Heart right ventricle (tissue), 16 donors: Measurements from ENCODE around the gene DNHD1. TPM values are rescaled to one million over a fixed set of nuclear protein-coding genes. Genes with fewer than 3 reads are reported as not detected.

Experiments
- ATAC-seq, 8 donors: fragments of 200-7000 bp; cut with Tn5 transposase; one replicate each; pipeline ENCODE4 v1.9.1; 2020; ENCODE audit warnings: mild to moderate bottlenecking in 8 of 8, moderate library complexity in 8 of 8, moderate number of reproducible peaks in 1 of 8
- DNase-seq, 2 donors: peaks; one replicate each; pipeline ENCODE4 v3.0.0-alpha.2; 2020
- H3K27ac ChIP-seq, 10 donors: fragments of 200-600 bp; sonication (generic) in 2 of 10; one replicate each; pipeline versions ENCODE4 v1.5.0 to v1.8.0; 2020 to 2022; ENCODE audit warnings: mild to moderate bottlenecking in 3 of 10
- H3K27me3 ChIP-seq, 7 donors: fragments of 200-600 bp; one replicate each; pipeline ENCODE4 v1.8.0; 2021 to 2022; ENCODE audit warnings: mild to moderate bottlenecking in 2 of 7
- H3K36me3 ChIP-seq, 9 donors: fragments of 200-600 bp; sonication (generic) in 1 of 9; one replicate each; pipeline versions ENCODE4 v1.5.0 to v1.8.0; 2020 to 2022; ENCODE audit warnings: mild to moderate bottlenecking in 2 of 9
- H3K4me1 ChIP-seq, 9 donors: fragments of 200-600 bp; sonication (generic) in 1 of 9; one replicate each; pipeline versions ENCODE4 v1.5.0 to v1.8.0; 2020 to 2022; ENCODE audit warnings: mild to moderate bottlenecking in 4 of 9
- H3K4me3 ChIP-seq, 10 donors: fragments of 200-600 bp; sonication (generic) in 2 of 10; one replicate each; pipeline versions ENCODE4 v1.5.0 to v1.8.0; 2020 to 2022; ENCODE audit warnings: mild to moderate bottlenecking in 7 of 10, moderate library complexity in 2 of 10
- H3K9me3 ChIP-seq, 11 donors: fragments of 200-600 bp in 10 of 11; sonication (generic) in 2 of 11; one replicate each; pipeline versions ENCODE4 v1.5.0 to v1.8.0; 2013 to 2022; ENCODE audit warnings: mild to moderate bottlenecking in 2 of 11, control low read depth in 1 of 11, moderate library complexity in 1 of 11
- CTCF ChIP-seq, 9 donors: fragments of 200-600 bp; sonication (generic) in 2 of 9; IDR thresholded peaks; one replicate each; pipeline versions ENCODE4 v1.5.0 to v1.8.0; 2021 to 2022; ENCODE audit warnings: antibody characterized with exemption in 9 of 9, mild to moderate bottlenecking in 5 of 9, moderate library complexity in 1 of 9
- WGBS, 2 donors: extraction: QIAGEN DNeasy Blood & Tissue Kit; methylation state at CpG; one replicate each; pipeline ENCODE4 v1.1.7; 2013; ENCODE audit warnings: inconsistent platforms in 1 of 2; 5-methylcytosine and 5-hydroxymethylcytosine counted together
- intact Hi-C, 10 donors: fragments of 100-400 bp; cut with DNase I; formaldehyde crosslinking; loops; one replicate each; pipeline versions ENCODE4 v1.11.1 to v1.14.2; 2022
- polyA plus RNA-seq, 2 donors: library from polyadenylated mRNA; stranded (reverse); fragments of 200-250 nt; gene quantifications; one replicate each; pipeline ENCODE4 v1.2.3, GENCODE V29; 2013
- total RNA-seq, 10 donors: library from RNA; stranded (reverse); fragmentation: NEBNext Ultra II Directional in 3 of 10; extraction: Animal tissue kit (Norgen Biotek cat#: 25700) in 3 of 10; gene quantifications; one replicate each; pipeline versions ENCODE4 v1.2.1 to v1.2.4, GENCODE V29; 2021 to 2023
- donor health status: Arrhythmogenic right ventricular cardiomyopathy.
- donor health status: ischemic (EF 13 %, LVEDD 7.1; RV severe dilation, severe dysfunction).
- donor health status: healthy with polysubstance abuse.
- donor health status: DM: no; HTN: yes; CAD: no.
- donor health status: DM: no; HTN: no; CAD: no.
- donor health status: ischemic (EF 25% LVEDD 6.9; RV normal size, moderate dysfunction).
- donor health status: ischemic (EF 25% LVEDD 5.7; RV mildly dilated, moderate dysfunction).
- donor health status: healthy.
- donor health status: DM: yes; HTN: yes; CAD: no.
- donor health status: Ischemic cardiomyopathy.
- donor health status: ischemic (EF 35%, LVEDD 5.7; RV mildly dilated, moderate dysfunction).
- donor health status: nonischemic (EF 11% LVEDD 7.7; RV severe dilation, severe dysfunction).
- donor health status: DM: yes; HTN: yes; CAD: no.
- donor health status: PGD.
- donor health status: ischemic (EF 29% LVEDD 5.4; RV normal size, mild dysfunction).
- donor health status: nonischemic (EF 23%, LVEDD 6.1; RV moderate dilation, normal function).

DNHD1 gene
- total and polyA plus RNA-seq, 12 donors, result 1.7 to 13.8 (median 6.5) TPM

GRCh38 chr11:6546735-6547134 is 49.7 kb downstream of the DNHD1 start:
- no peak for TF ChIP-seq CTCF (IDR thresholded peaks at IDR 0.05)
- ATAC-seq (peak in 3 of 8 donors; percentile 4 to 8 (median 6)), DNase-seq (no peak)
- peaks cover 0 to 30% (median 4%) of the 10 kb centered on the region in 9 donors for H3K36me3 ChIP-seq
- no peaks in the 10 kb centered on the region for H3K9me3 ChIP-seq
- peaks cover 0 to 21% (median 0%) of the 10 kb centered on the region in 9 donors for H3K4me1 ChIP-seq
- no peaks in the 10 kb centered on the region for H3K27me3 ChIP-seq
- WGBS, 2 donors, result 93 to 95% methylated on average over 8 of the region's 8 CpGs
- H3K27ac ChIP-seq, result peak overlapping the region in 1 of 10 donors; percentile 32
- intact Hi-C loops, result loop anchor here in 1 of 10 donors (5.0 kb wide), 1 partner anchor 56 kb away; the partner anchor contains the start of genes ILK and RRP8
- no peak overlapping the region for H3K4me3 ChIP-seq

- ATAC-seq (peak in 1 of 8 donors; percentile 12), DNase-seq (no peak)
- no peak overlapping the region for H3K4me3 ChIP-seq
- no peak for TF ChIP-seq CTCF (IDR thresholded peaks at IDR 0.05)
- intact Hi-C loops, result loop anchor here in 1 of 10 donors (5.0 kb wide), 1 partner anchor 55 kb away; the partner anchor contains the start of genes ILK and RRP8
- H3K9me3 ChIP-seq, result no peaks in the 10 kb centered on the region
- peaks cover 0 to 21% (median 0%) of the 10 kb centered on the region in 9 donors for H3K4me1 ChIP-seq
- peaks cover 0 to 30% (median 4%) of the 10 kb centered on the region in 9 donors for H3K36me3 ChIP-seq
- no peaks in the 10 kb centered on the region for H3K27me3 ChIP-seq
- H3K27ac ChIP-seq, result no peak overlapping the region
- 95 to 97% methylated on average over 6 of the region's 6 CpGs for WGBS, 2 donors
Observed at GRCh38 chr11:6547177-6547576, 50.1 kb downstream of the DNHD1 start.

GRCh38 chr11:6548121-6548520 is 51.0 kb downstream of the DNHD1 start:
- H3K36me3 ChIP-seq, result peaks cover 0 to 30% (median 4%) of the 10 kb centered on the region in 9 donors
- H3K27ac ChIP-seq, result no peak overlapping the region
- H3K4me1 ChIP-seq, result peaks cover 0 to 21% (median 0%) of the 10 kb centered on the region in 9 donors
- intact Hi-C loops, result loop anchor here in 1 of 10 donors (5.0 kb wide), 1 partner anchor 54 kb away; the partner anchor contains the start of genes ILK and RRP8
- no peak for TF ChIP-seq CTCF (IDR thresholded peaks at IDR 0.05)
- no peaks in the 10 kb centered on the region for H3K27me3 ChIP-seq
- 95 to 98% methylated on average over 2 of the region's 2 CpGs for WGBS, 2 donors
- no peak for DNase-seq
- no peak for ATAC-seq
- no peaks in the 10 kb centered on the region for H3K9me3 ChIP-seq
- no peak overlapping the region for H3K4me3 ChIP-seq

GRCh38 chr11:6548641-6549040 is 51.6 kb downstream of the DNHD1 start:
- ATAC-seq, result no peak
- WGBS, 2 donors, result 90 to 93% methylated on average over 3 of the region's 3 CpGs

More at GRCh38 chr11:6548641-6549040, 51.6 kb downstream of the DNHD1 start:
- H3K4me3 ChIP-seq, result no peak overlapping the region
- H3K27ac ChIP-seq, result no peak overlapping the region
- H3K36me3 ChIP-seq, result peaks cover 0 to 30% (median 4%) of the 10 kb centered on the region in 9 donors
- TF ChIP-seq CTCF (IDR thresholded peaks at IDR 0.05), result no peak
- peaks cover 0 to 21% (median 0%) of the 10 kb centered on the region in 9 donors for H3K4me1 ChIP-seq
- intact Hi-C loops, result loop anchor here in 1 of 10 donors (5.0 kb wide), 1 partner anchor 54 kb away; the partner anchor contains the start of genes ILK and RRP8
- no peak for DNase-seq
- H3K27me3 ChIP-seq, result no peaks in the 10 kb centered on the region
- H3K9me3 ChIP-seq, result no peaks in the 10 kb centered on the region
